ENCODE results near the gene KDM4B.

The KDM4B gene

GRCh38 chr19:4986056-4986455 is 17.1 kb downstream of the KDM4B start:
- DNase-seq: no peak

- DNase-seq: no peak
Observed at GRCh38 chr19:4986471-4986891, 17.6 kb downstream of the KDM4B start.

- no peak for DNase-seq
Observed at GRCh38 chr19:4987256-4987655, 18.3 kb downstream of the KDM4B start.

GRCh38 chr19:4987692-4988370 is 18.9 kb downstream of the KDM4B start:
- DNase-seq: no peak

- DNase-seq: no peak
Observed at GRCh38 chr19:4988770-4989251, 19.9 kb downstream of the KDM4B start.

- no peak for DNase-seq
Observed at GRCh38 chr19:4990306-4990705, 21.4 kb downstream of the KDM4B start.

GRCh38 chr19:4991538-4991937 is 22.6 kb downstream of the KDM4B start:
- no peak for DNase-seq

- no peak for DNase-seq
Observed at GRCh38 chr19:4991996-4992698, 23.2 kb downstream of the KDM4B start.

GRCh38 chr19:4993683-4994082 is 24.8 kb downstream of the KDM4B start:
- no peak for DNase-seq

- DNase-seq: no peak
Observed at GRCh38 chr19:4996701-4997100, 27.8 kb downstream of the KDM4B start.

- no peak for DNase-seq
Observed at GRCh38 chr19:4997297-4997696, 28.4 kb downstream of the KDM4B start.

- no peak for DNase-seq
Observed at GRCh38 chr19:5000120-5000611, 31.3 kb downstream of the KDM4B start.

GRCh38 chr19:5001615-5002014 is 32.7 kb downstream of the KDM4B start:
- peak; percentile 26 for DNase-seq

GRCh38 chr19:5002143-5002542 is 33.2 kb downstream of the KDM4B start:
- DNase-seq: no peak

- DNase-seq: no peak
Observed at GRCh38 chr19:5003781-5004180, 34.9 kb downstream of the KDM4B start.

GRCh38 chr19:5005096-5005495 is 36.2 kb downstream of the KDM4B start:
- no peak for DNase-seq

- no peak for DNase-seq
Observed at GRCh38 chr19:5006201-5006600, 37.3 kb downstream of the KDM4B start.

- DNase-seq: no peak
Observed at GRCh38 chr19:5006821-5007220, 37.9 kb downstream of the KDM4B start.

GRCh38 chr19:5011476-5012238 is 42.7 kb downstream of the KDM4B start:
- DNase-seq: no peak

- DNase-seq: no peak
Observed at GRCh38 chr19:5012688-5013457, 44.0 kb downstream of the KDM4B start.

- DNase-seq: no peak
Observed at GRCh38 chr19:5013761-5014160, 44.8 kb downstream of the KDM4B start.

GRCh38 chr19:5014941-5015340 is 46.0 kb downstream of the KDM4B start:
- DNase-seq: no peak

- DNase-seq: no peak
Observed at GRCh38 chr19:5016268-5016667, 47.4 kb downstream of the KDM4B start.

Data from activated CD4-positive, alpha-beta T cell treated with anti-CD3 and anti-CD28 coated beads, Interleukin-2, amount 50 U/mL, for 1 hour (primary cell).